HepG2 (cell line): ENCODE measurements around the gene THADA. TPM values are rescaled to one million over a fixed set of nuclear protein-coding genes. Genes with fewer than 3 reads are reported as not detected.

ENCODE experiments used
- ATAD3A ChIP-seq: sonication (generic); formaldehyde crosslinking; IDR thresholded peaks from 2 replicates; pipeline ENCODE4 v1.4.0; 2020; ENCODE audit warnings: missing genetic modification reagents
- ATF7 ChIP-seq, 2 experiments: fragments of 450-650 bp in 1 of 2; sonication (generic) in 1 of 2; formaldehyde crosslinking in 1 of 2; IDR thresholded peaks; 2 replicates each; pipeline versions ENCODE4 v1.4.0 to v1.6.1; 2016 to 2020; ENCODE audit warnings: antibody characterized with exemption in 1 of 2, mild to moderate bottlenecking in 1 of 2, missing genetic modification reagents in 1 of 2
- CEBPG ChIP-seq: IDR thresholded peaks from 2 replicates; pipeline ENCODE4 v1.6.1; 2016
- CHD4 ChIP-seq: fragments of 200-600 bp; sonication (generic); IDR thresholded peaks from 2 replicates; pipeline ENCODE4 v1.7.0; 2017; ENCODE audit warnings: mild to moderate bottlenecking, low read length, borderline replicate concordance
- FOXO1 ChIP-seq: sonication (generic); formaldehyde crosslinking; IDR thresholded peaks from 2 replicates; pipeline ENCODE4 v1.4.0; 2020; ENCODE audit warnings: missing genetic modification reagents
- HOXD1 ChIP-seq: sonication (generic); formaldehyde crosslinking; IDR thresholded peaks from 2 replicates; pipeline ENCODE4 v1.5.0; 2020; ENCODE audit warnings: missing genetic modification reagents
- IRF2 ChIP-seq: IDR thresholded peaks from 2 replicates; pipeline ENCODE4 v1.6.1; 2018; ENCODE audit warnings: missing genetic modification reagents, missing compliant biosample characterization
- ISL2 ChIP-seq: sonication (generic); formaldehyde crosslinking; IDR thresholded peaks from 2 replicates; pipeline ENCODE4 v1.5.0; 2020; ENCODE audit warnings: missing genetic modification reagents
- JUND ChIP-seq: sonication (generic); formaldehyde crosslinking; IDR thresholded peaks from 2 replicates; pipeline ENCODE4 v1.8.0; 2022; ENCODE audit warnings: mild to moderate bottlenecking, missing genetic modification reagents
- KMT2A ChIP-seq: sonication (generic); formaldehyde crosslinking; IDR thresholded peaks from 2 replicates; pipeline ENCODE4 v1.4.0; 2020; ENCODE audit warnings: missing genetic modification reagents
- NR2C2 ChIP-seq: sonication (generic); formaldehyde crosslinking; IDR thresholded peaks from 2 replicates; pipeline ENCODE4 v1.4.0; 2020; ENCODE audit warnings: missing genetic modification reagents, mild to moderate bottlenecking, moderate library complexity, borderline replicate concordance
- SAP130 ChIP-seq: IDR thresholded peaks from 2 replicates; pipeline ENCODE4 v1.6.1; 2016; ENCODE audit warnings: low read depth
- SMAD1 ChIP-seq: sonication (generic); formaldehyde crosslinking; IDR thresholded peaks from 2 replicates; pipeline ENCODE4 v1.4.0; 2020; ENCODE audit warnings: missing genetic modification reagents, low read depth, mild to moderate bottlenecking, borderline replicate concordance
- SMC3 ChIP-seq: IDR thresholded peaks from 2 replicates; pipeline ENCODE4 v1.6.1; 2011; ENCODE audit warnings: low read length, improper control_type of control experiment
- TCF12 ChIP-seq, 2 experiments: fragments of 450-650 bp in 1 of 2; sonication (generic) in 1 of 2; formaldehyde crosslinking in 1 of 2; IDR thresholded peaks; 2 replicates each; pipeline versions ENCODE4 v1.6.1 to v1.8.0; 2017 to 2022; ENCODE audit warnings: antibody characterized with exemption in 1 of 2, mild to moderate bottlenecking in 1 of 2, missing genetic modification reagents in 1 of 2, moderate library complexity in 1 of 2
- ZEB1 ChIP-seq: IDR thresholded peaks from 2 replicates; pipeline ENCODE4 v1.6.1; 2012; ENCODE audit warnings: mild to moderate bottlenecking, low read depth, inconsistent platforms; ENCODE audit not compliant: insufficient replicate concordance
- ZMAT3 ChIP-seq: sonication (generic); formaldehyde crosslinking; conservative IDR thresholded peaks from 2 replicates; pipeline ENCODE4 v1.7.0; 2021; ENCODE audit warnings: missing genetic modification reagents
- ZNF496 ChIP-seq: sonication (generic); formaldehyde crosslinking; IDR thresholded peaks from 2 replicates; pipeline ENCODE4 v1.8.1; 2023; ENCODE audit warnings: mild to moderate bottlenecking, moderate library complexity, missing genetic modification reagents; ENCODE audit not compliant: insufficient replicate concordance
- ZNF563 ChIP-seq: sonication (generic); formaldehyde crosslinking; IDR thresholded peaks from 2 replicates; pipeline ENCODE4 v1.8.0; 2022; ENCODE audit warnings: mild to moderate bottlenecking, moderate library complexity, missing genetic modification reagents
- ZNF589 ChIP-seq: sonication (generic); formaldehyde crosslinking; conservative IDR thresholded peaks from 2 replicates; pipeline ENCODE4 v1.8.0; 2022; ENCODE audit warnings: mild to moderate bottlenecking, moderate library complexity, missing genetic modification reagents
- ZNF629 ChIP-seq: sonication (generic); formaldehyde crosslinking; conservative IDR thresholded peaks from 2 replicates; pipeline ENCODE4 v1.5.0; 2020; ENCODE audit warnings: missing genetic modification reagents
- ZNF703 ChIP-seq: sonication (generic); formaldehyde crosslinking; IDR thresholded peaks from 2 replicates; pipeline ENCODE4 v1.5.1; 2020; ENCODE audit warnings: missing genetic modification reagents, mild to moderate bottlenecking, moderate library complexity, borderline replicate concordance
- ZNF746 ChIP-seq: sonication (generic); formaldehyde crosslinking; IDR thresholded peaks from 2 replicates; pipeline ENCODE4 v1.8.0; 2022; ENCODE audit warnings: mild to moderate bottlenecking, missing genetic modification reagents
- ZNF781 ChIP-seq: sonication (generic); formaldehyde crosslinking; IDR thresholded peaks from 2 replicates; pipeline ENCODE4 v1.5.1; 2020; ENCODE audit warnings: borderline replicate concordance, mild to moderate bottlenecking, missing genetic modification reagents; ENCODE audit errors: not compliant biosample characterization
- ZSCAN29 ChIP-seq: sonication (generic); formaldehyde crosslinking; conservative IDR thresholded peaks from 2 replicates; pipeline ENCODE4 v1.4.0; 2020; ENCODE audit warnings: mild to moderate bottlenecking, missing genetic modification reagents
- polyA plus RNA-seq, 8 experiments: library from polyadenylated mRNA; depleted of rRNA in 3 of 8; stranded (reverse) in 7 of 8; unstranded in 1 of 8; fragments of >200 nt; fragmentation: Illumina TruSeq in 4 of 8; extraction: Trizol in 4 of 8; gene quantifications; 2 replicates each; pipeline versions ENCODE4 v1.2.1 to v1.2.3, GENCODE V29; 2011 to 2016; ENCODE audit warnings: low read depth in 4 of 8, missing spikeins in 1 of 8, mixed read lengths in 1 of 8; ENCODE audit not compliant: insufficient read depth in 1 of 8
- total RNA-seq, 5 experiments: library from RNA; depleted of rRNA; stranded (reverse); fragments of >200 nt; fragmentation: Illumina TruSeq; extraction: Trizol; gene quantifications; 2 replicates each; pipeline ENCODE4 v1.2.3, GENCODE V29; 2016; ENCODE audit warnings: low read depth in 1 of 5
- TF ChIP-seq, protein P1 (sequence below): IDR thresholded peaks from 2 replicates; pipeline ENCODE4 v1.6.1; 2016; ENCODE audit warnings: missing genetic modification reagents, missing compliant biosample characterization
- TF ChIP-seq, protein P2 (sequence below): IDR thresholded peaks from 2 replicates; pipeline ENCODE4 v1.6.1; 2016; ENCODE audit warnings: mild to moderate bottlenecking
- TF ChIP-seq, protein P3 (sequence below): IDR thresholded peaks from 2 replicates; pipeline ENCODE4 v1.6.1; 2012; ENCODE audit warnings: low read depth, low read length, improper control_type of control experiment

Gene THADA
- total and polyA plus RNA-seq, 2 of the 13 experiments (the other 11 are each of a cell fraction or from before 2014, with no cell fraction given) = 12.7 to 21.7 TPM

DNA sequence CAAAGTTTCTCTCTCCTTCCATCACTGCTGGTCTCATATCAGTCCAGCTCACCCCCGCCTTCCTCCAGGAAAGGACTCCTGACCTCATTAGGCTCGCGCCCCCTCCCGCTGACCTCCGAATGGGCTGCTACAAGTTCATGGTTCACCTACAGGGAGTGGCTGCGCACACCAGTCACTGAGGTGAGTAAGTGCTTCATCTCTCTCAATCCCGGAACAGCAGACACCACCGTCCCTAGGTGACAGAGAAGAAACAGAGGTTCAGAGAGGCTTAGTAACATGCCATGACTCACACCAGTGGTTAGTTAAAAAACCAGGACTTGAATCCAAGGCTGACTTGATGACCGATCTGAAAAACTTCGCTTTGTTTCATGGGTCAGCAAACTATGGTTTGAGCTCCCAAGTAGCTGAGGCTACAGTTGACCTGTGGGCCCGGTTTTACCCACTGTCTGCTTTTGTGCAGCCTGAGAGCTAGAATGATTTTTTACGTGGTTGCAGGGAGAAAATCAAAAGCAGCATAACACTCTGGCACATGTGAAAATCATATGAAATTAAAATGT, 411.4 kb downstream of the THADA start (continued):
- TF ChIP-seq ATF7 (IDR thresholded peaks at IDR 0.05) (0 out of 2 replicates have a peak, but pooled peaks have one; percentile 17), ATF7 (CRISPR knock-in tag; IDR thresholded peaks at IDR 0.05) (peak; percentile 26; the same call in 1 of the 2 replicates), FOXO1 (CRISPR knock-in tag) (peak; percentile 82; the same call in 1 of the 2 replicates), HOXD1 (CRISPR knock-in tag) (peak; percentile 84; the same call in 1 of the 2 replicates), ZSCAN29 (CRISPR knock-in tag) (peak; percentile 89), ZMAT3 (CRISPR knock-in tag) (no peak), ZNF496 (CRISPR knock-in tag) (no peak), KMT2A (CRISPR knock-in tag) (0 out of 2 replicates have a peak, but pooled peaks have one; percentile 59), ATAD3A (no peak), ISL2 (CRISPR knock-in tag) (peak; percentile 58; the same call in 1 of the 2 replicates), JUND (CRISPR knock-in tag) (peak; percentile 66), ZNF589 (CRISPR knock-in tag) (peak; percentile 63; the same call in 1 of the 2 replicates), CEBPG (CRISPR knock-in tag) (peak; percentile 48), SAP130 (CRISPR knock-in tag) (peak; percentile 91), ZNF781 (CRISPR knock-in tag) (peak; percentile 18), ZEB1 (peak; percentile 89), SMC3 (peak; percentile 39; the same call in 1 of the 2 replicates), IRF2 (peak; percentile 78; the same call in 1 of the 2 replicates), TCF12 (IDR thresholded peaks at IDR 0.05) (no peak; the same call in 1 of the 2 replicates), TCF12 (CRISPR knock-in tag; IDR thresholded peaks at IDR 0.05) (peak; percentile 83; the same call in 1 of the 2 replicates), ZNF563 (CRISPR knock-in tag) (no peak), ZNF746 (peak; percentile 73), SMAD1 (CRISPR knock-in tag) (peak; percentile 52; the same call in 1 of the 2 replicates), NR2C2 (CRISPR knock-in tag) (peak; percentile 94), CHD4 (peak; percentile 23; the same call in 1 of the 2 replicates), ZNF703 (CRISPR knock-in tag) (no peak), ZNF629 (CRISPR knock-in tag) (0 out of 2 replicates have a peak, but pooled peaks have one; percentile 63)
- TF ChIP-seq, protein P1, sequence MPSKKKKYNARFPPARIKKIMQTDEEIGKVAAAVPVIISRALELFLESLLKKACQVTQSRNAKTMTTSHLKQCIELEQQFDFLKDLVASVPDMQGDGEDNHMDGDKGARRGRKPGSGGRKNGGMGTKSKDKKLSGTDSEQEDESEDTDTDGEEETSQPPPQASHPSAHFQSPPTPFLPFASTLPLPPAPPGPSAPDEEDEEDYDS (CRISPR knock-in tag) = peak; percentile 44; the same call in 1 of the 2 replicates
- TF ChIP-seq, protein P2, sequence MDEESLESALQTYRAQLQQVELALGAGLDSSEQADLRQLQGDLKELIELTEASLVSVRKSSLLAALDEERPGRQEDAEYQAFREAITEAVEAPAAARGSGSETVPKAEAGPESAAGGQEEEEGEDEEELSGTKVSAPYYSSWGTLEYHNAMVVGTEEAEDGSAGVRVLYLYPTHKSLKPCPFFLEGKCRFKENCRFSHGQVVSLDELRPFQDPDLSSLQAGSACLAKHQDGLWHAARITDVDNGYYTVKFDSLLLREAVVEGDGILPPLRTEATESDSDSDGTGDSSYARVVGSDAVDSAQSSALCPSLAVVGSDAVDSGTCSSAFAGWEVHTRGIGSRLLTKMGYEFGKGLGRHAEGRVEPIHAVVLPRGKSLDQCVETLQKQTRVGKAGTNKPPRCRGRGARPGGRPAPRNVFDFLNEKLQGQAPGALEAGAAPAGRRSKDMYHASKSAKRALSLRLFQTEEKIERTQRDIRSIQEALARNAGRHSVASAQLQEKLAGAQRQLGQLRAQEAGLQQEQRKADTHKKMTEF (CRISPR knock-in tag) = peak; percentile 83
- TF ChIP-seq, protein P3, sequence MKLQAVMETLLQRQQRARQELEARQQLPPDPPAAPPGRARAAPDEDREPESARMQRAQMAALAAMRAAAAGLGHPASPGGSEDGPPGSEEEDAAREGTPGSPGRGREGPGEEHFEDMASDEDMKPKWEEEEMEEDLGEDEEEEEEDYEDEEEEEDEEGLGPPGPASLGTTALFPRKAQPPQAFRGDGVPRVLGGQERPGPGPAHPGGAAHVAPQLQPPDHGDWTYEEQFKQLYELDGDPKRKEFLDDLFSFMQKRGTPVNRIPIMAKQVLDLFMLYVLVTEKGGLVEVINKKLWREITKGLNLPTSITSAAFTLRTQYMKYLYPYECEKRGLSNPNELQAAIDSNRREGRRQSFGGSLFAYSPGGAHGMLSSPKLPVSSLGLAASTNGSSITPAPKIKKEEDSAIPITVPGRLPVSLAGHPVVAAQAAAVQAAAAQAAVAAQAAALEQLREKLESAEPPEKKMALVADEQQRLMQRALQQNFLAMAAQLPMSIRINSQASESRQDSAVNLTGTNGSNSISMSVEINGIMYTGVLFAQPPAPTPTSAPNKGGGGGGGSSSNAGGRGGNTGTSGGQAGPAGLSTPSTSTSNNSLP = peak; percentile 59; the same call in 1 of the 2 replicates
